22Rv1 (cell line): ENCODE measurements around the gene CHST2.

Source experiments
- ZFX ChIP-seq: fragments of 450-650 bp; IDR thresholded peaks from 2 replicates; pipeline ENCODE4 v1.6.1; 2017; ENCODE audit warnings: antibody characterized with exemption, borderline replicate concordance
- TF ChIP-seq, protein P1 (sequence below): fragments of 450-650 bp; IDR thresholded peaks from 2 replicates; pipeline ENCODE4 v1.5.1; 2017; ENCODE audit warnings: mild to moderate bottlenecking

DNA sequence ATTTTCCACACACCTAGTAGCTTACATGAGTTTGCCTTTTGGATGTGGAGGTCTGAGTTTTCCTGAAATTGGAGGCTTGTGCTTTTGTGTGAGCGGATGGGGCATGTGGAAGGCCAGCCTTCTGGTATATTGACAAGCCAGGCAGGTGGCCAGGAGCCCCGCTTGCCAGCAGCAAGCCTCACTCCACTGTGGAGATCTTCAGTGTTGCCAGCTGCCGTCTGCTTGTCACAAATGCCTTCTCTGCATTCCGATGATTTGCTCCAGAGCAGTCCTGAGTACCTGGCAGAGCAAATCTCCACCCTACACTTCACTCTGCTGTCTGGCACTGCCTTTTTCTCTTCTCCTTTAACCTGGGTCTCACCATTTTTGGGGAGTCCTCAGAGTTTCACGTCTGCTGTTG lies 29.1 kb upstream of the CHST2 start:
- TF ChIP-seq, protein P1, sequence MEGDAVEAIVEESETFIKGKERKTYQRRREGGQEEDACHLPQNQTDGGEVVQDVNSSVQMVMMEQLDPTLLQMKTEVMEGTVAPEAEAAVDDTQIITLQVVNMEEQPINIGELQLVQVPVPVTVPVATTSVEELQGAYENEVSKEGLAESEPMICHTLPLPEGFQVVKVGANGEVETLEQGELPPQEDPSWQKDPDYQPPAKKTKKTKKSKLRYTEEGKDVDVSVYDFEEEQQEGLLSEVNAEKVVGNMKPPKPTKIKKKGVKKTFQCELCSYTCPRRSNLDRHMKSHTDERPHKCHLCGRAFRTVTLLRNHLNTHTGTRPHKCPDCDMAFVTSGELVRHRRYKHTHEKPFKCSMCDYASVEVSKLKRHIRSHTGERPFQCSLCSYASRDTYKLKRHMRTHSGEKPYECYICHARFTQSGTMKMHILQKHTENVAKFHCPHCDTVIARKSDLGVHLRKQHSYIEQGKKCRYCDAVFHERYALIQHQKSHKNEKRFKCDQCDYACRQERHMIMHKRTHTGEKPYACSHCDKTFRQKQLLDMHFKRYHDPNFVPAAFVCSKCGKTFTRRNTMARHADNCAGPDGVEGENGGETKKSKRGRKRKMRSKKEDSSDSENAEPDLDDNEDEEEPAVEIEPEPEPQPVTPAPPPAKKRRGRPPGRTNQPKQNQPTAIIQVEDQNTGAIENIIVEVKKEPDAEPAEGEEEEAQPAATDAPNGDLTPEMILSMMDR = no peak
- no peak for TF ChIP-seq ZFX
